Testis (tissue), 2 donors: ENCODE measurements around the gene PRR16.

ENCODE experiments used
- CTCF ChIP-seq, 3 experiments: fragments of 450-650 bp in 2 of 3; fragments of 200-600 bp in 1 of 3; sonication (generic) in 1 of 3; IDR thresholded peaks; one replicate each; pipeline ENCODE4 v1.5.1; 2016 to 2019; ENCODE audit warnings: antibody characterized with exemption in 3 of 3, mild to moderate bottlenecking in 2 of 3, moderate library complexity in 1 of 3
- POLR2A ChIP-seq: fragments of 450-650 bp; IDR thresholded peaks from one replicate; pipeline ENCODE4 v1.6.1; 2017; ENCODE audit warnings: antibody characterized with exemption, mild to moderate bottlenecking, moderate library complexity

- TF ChIP-seq CTCF (IDR thresholded peaks at IDR 0.05) (no peak), POLR2A (no peak)
Measured at GRCh38 chr5:120535900-120536299, 71.8 kb downstream of the PRR16 start.
